Small intestine (tissue), 7 donors: ENCODE measurements around the gene DCP2. TPM values are rescaled to one million over a fixed set of nuclear protein-coding genes. Genes with fewer than 3 reads are reported as not detected.

Source experiments
- DNase-seq, 2 donors: peaks; one replicate each; pipeline versions ENCODE4 v3.0.0 to v3.0.0-alpha.2; 2013
- FAIRE-seq: peaks from 2 replicates; lab custom pipeline; 2012; peaks lifted over from hg19 to GRCh38; lab: Jason Lieb, UNC
- H3K27ac ChIP-seq, 3 donors: one replicate each; pipeline ENCODE4 v1.5.1; 2013; ENCODE audit warnings: low read length in 2 of 3, mild to moderate bottlenecking in 2 of 3, control low read depth in 1 of 3, inconsistent platforms in 1 of 3, low read depth in 1 of 3, moderate library complexity in 1 of 3
- H3K27me3 ChIP-seq, 3 donors: one replicate each; pipeline ENCODE4 v1.6.1; 2013; ENCODE audit warnings: low read length in 3 of 3, inconsistent platforms in 1 of 3; ENCODE audit not compliant: control insufficient read depth in 3 of 3, insufficient read depth in 3 of 3
- H3K36me3 ChIP-seq, 3 donors: one replicate each; pipeline ENCODE4 v1.6.1; 2013; ENCODE audit warnings: low read length in 3 of 3, inconsistent platforms in 1 of 3, low read depth in 1 of 3, mild to moderate bottlenecking in 1 of 3, moderate library complexity in 1 of 3; ENCODE audit not compliant: control insufficient read depth in 3 of 3, insufficient read depth in 2 of 3
- H3K4me1 ChIP-seq, 3 donors: one replicate each; pipeline ENCODE4 v1.6.1; 2013; ENCODE audit warnings: low read length in 2 of 3, inconsistent platforms in 1 of 3, low read depth in 1 of 3, mild to moderate bottlenecking in 1 of 3, moderate library complexity in 1 of 3; ENCODE audit not compliant: control insufficient read depth in 3 of 3, insufficient read depth in 2 of 3
- H3K4me3 ChIP-seq, 3 donors: one replicate each; pipeline ENCODE4 v1.5.1; 2013; ENCODE audit warnings: low read length in 3 of 3, control low read depth in 1 of 3, inconsistent platforms in 1 of 3, low read depth in 1 of 3, mild to moderate bottlenecking in 1 of 3, moderate library complexity in 1 of 3
- H3K9me3 ChIP-seq, 2 donors: one replicate each; pipeline ENCODE4 v1.6.1; 2013; ENCODE audit warnings: low read depth in 1 of 2, low read length in 1 of 2; ENCODE audit not compliant: control insufficient read depth in 2 of 2, insufficient read depth in 1 of 2
- WGBS, 3 donors: extraction: QIAGEN DNeasy Blood & Tissue Kit; methylation state at CpG; one replicate each; pipeline ENCODE4 v1.1.7; 2013; 5-methylcytosine and 5-hydroxymethylcytosine counted together
- polyA plus RNA-seq, 4 donors: library from polyadenylated mRNA; stranded (reverse) in 3 of 4; unstranded in 1 of 4; fragments of 200-250 nt in 3 of 4; fragments of 120-200 nt in 1 of 4; gene quantifications; one replicate each; pipeline versions ENCODE4 v1.2.1 to v1.2.3, GENCODE V29; 2013
- donor health status: healthy with polysubstance abuse.
- donor health status: control.
- donor health status: control.
- donor health status: Bipolar disorder and iron deficiency.
- donor health status: healthy.

The DCP2 gene
- polyA plus RNA-seq, 4 donors: 5.6 to 19.5 (median 8.0) TPM

DNA sequence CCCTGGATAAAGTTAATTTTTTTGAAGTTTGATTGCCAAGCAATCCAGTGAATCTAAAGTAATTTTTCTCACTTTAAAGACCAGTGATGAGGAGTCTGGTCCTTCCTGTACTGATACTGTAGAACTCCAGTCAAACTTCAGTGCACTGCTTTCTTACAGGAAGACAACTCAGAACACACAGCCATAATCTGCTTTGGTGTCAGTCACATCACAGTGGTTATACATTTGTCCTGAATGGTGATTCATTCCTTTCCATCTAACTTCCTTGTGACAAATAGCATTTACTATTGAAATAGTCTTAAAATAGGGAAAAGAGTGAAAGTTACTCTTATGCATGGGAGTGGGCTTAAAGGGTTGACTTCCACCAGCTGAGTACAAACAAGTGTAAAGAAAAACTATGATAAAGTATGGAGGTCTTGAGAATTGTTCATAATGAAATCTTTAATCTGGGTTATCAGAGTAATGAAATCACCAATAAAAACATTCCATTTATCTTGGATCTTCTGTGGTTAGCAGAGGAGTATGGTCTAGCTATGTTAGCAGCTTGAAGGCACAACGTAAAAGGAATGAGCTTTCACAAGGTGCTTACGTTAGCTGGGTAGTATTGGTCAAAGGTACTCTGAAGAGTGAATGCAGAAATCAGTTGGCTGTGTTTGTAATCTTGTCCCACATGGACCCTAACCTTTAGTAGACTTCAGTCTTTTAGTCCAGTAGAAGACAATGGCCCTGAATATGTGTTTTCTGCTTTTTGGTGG lies 41.5 kb downstream of the DCP2 start:
- Histone ChIP-seq H3K27me3 (no peaks in the 10 kb centered on the region), H3K36me3 (peaks cover 2 to 6% (median 5%) of the 10 kb centered on the region in 3 donors), H3K4me1 (peaks cover 0 to 6% (median 0%) of the 10 kb centered on the region in 3 donors), H3K27ac (no peak overlapping the region), H3K9me3 (no peaks in the 10 kb centered on the region), H3K4me3 (no peak overlapping the region)
- DNase-seq (no peak), FAIRE-seq (no peak)
- WGBS, 3 donors: 92 to 98% (median 93%) methylated on average over 2 of the region's 2 CpGs

- Histone ChIP-seq H3K27me3 (no peaks in the 10 kb centered on the region), H3K9me3 (no peaks in the 10 kb centered on the region), H3K27ac (no peak overlapping the region), H3K36me3 (peaks cover 0 to 2% (median 0%) of the 10 kb centered on the region in 3 donors), H3K4me3 (no peak overlapping the region), H3K4me1 (peaks cover 0 to 8% (median 0%) of the 10 kb centered on the region in 3 donors)
- WGBS, 3 donors: 75 to 84% (median 83%) methylated on average over 11 of the region's 11 CpGs
- FAIRE-seq (no peak), DNase-seq (peak in 1 of 2 donors; percentile 20)
Observed at GRCh38 chr5:113020461-113021273, 44.1 kb downstream of the DCP2 start.

GRCh38 chr5:113022661-113023060 lies 46.1 kb downstream of the DCP2 start:
- Histone ChIP-seq H3K27me3 (no peaks in the 10 kb centered on the region), H3K4me3 (no peak overlapping the region), H3K9me3 (no peaks in the 10 kb centered on the region), H3K27ac (peak overlapping the region in 1 of 3 donors; percentile 48), H3K36me3 (peaks cover 2 to 6% (median 4%) of the 10 kb centered on the region in 3 donors), H3K4me1 (peaks cover 0 to 8% (median 0%) of the 10 kb centered on the region in 3 donors)
- DNase-seq (peak in 1 of 2 donors; percentile 54), FAIRE-seq (no peak)
- WGBS, 3 donors: 53 to 73% (median 68%) methylated on average over 2 of the region's 2 CpGs

- no peak for DNase-seq
- no peak overlapping the region for H3K27ac ChIP-seq
- no peak overlapping the region for H3K4me3 ChIP-seq
- no peaks in the 10 kb centered on the region for H3K9me3 ChIP-seq
- 85 to 95% (median 89%) methylated on average over 6 of the region's 6 CpGs for WGBS, 3 donors
- FAIRE-seq: no peak
- H3K36me3 ChIP-seq: peaks cover 2 to 8% (median 4%) of the 10 kb centered on the region in 3 donors
- peaks cover 0 to 8% (median 0%) of the 10 kb centered on the region in 3 donors for H3K4me1 ChIP-seq
- no peaks in the 10 kb centered on the region for H3K27me3 ChIP-seq
Observed at GRCh38 chr5:113024076-113024697, 47.6 kb downstream of the DCP2 start.

- WGBS, 3 donors: 92 to 93% (median 93%) methylated on average over 4 of the region's 4 CpGs
- Histone ChIP-seq H3K4me1 (peaks cover 0 to 8% (median 0%) of the 10 kb centered on the region in 3 donors), H3K27ac (no peak overlapping the region), H3K27me3 (no peaks in the 10 kb centered on the region), H3K4me3 (no peak overlapping the region), H3K36me3 (peaks cover 2 to 8% (median 4%) of the 10 kb centered on the region in 3 donors), H3K9me3 (no peaks in the 10 kb centered on the region)
- no peak for DNase-seq
- FAIRE-seq: no peak
Observed at GRCh38 chr5:113025596-113025995, 49.0 kb downstream of the DCP2 start.

DNA sequence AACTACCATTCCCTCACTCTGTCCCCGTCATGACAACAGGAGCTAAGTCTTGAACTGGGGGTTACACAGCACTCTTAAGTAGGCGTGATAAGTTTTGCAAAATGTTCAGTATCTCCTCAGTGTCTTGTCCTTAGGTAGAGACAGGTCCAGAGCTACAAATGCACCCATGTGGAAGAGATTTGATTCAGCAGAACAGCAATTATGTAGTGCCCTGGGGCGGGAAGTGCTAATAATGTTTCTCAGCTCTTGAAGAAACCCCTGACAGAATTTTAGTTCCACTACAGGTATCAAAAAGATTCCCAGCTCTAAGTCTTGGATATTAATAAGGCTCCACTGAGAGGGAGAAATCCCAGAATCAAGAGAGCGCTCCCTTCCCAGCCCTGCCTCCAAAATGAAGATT lies 49.6 kb downstream of the DCP2 start:
- Histone ChIP-seq H3K4me1 (peaks cover 0 to 8% (median 0%) of the 10 kb centered on the region in 3 donors), H3K36me3 (peaks cover 2 to 8% (median 4%) of the 10 kb centered on the region in 3 donors), H3K27ac (no peak overlapping the region), H3K27me3 (no peaks in the 10 kb centered on the region), H3K9me3 (no peaks in the 10 kb centered on the region), H3K4me3 (no peak overlapping the region)
- WGBS, 3 donors: 95 to 98% (median 97%) methylated on average over 4 of the region's 4 CpGs
- DNase-seq (no peak), FAIRE-seq (no peak)

- no peak overlapping the region for H3K4me3 ChIP-seq
- H3K27me3 ChIP-seq: no peaks in the 10 kb centered on the region
- 82 to 84% (median 82%) methylated on average over 8 of the region's 8 CpGs for WGBS, 3 donors
- no peak for DNase-seq
- FAIRE-seq: no peak
- H3K36me3 ChIP-seq: peaks cover 2 to 8% (median 4%) of the 10 kb centered on the region in 3 donors
- peaks cover 0 to 8% (median 0%) of the 10 kb centered on the region in 3 donors for H3K4me1 ChIP-seq
- no peaks in the 10 kb centered on the region for H3K9me3 ChIP-seq
- no peak overlapping the region for H3K27ac ChIP-seq
Observed at GRCh38 chr5:113027015-113027414, 50.4 kb downstream of the DCP2 start.

GRCh38 chr5:113027431-113027830 lies 50.8 kb downstream of the DCP2 start:
- Histone ChIP-seq H3K4me3 (no peak overlapping the region), H3K27ac (no peak overlapping the region), H3K27me3 (no peaks in the 10 kb centered on the region), H3K36me3 (peaks cover 2 to 8% (median 4%) of the 10 kb centered on the region in 3 donors), H3K4me1 (peaks cover 0 to 8% (median 0%) of the 10 kb centered on the region in 3 donors), H3K9me3 (no peaks in the 10 kb centered on the region)
- FAIRE-seq: no peak
- WGBS, 3 donors: 92 to 95% (median 94%) methylated on average over 5 of the region's 5 CpGs
- DNase-seq: no peak
